Lung (tissue), 12 donors: ENCODE results near the gene CARM1. TPM values are rescaled to one million over a fixed set of nuclear protein-coding genes. Genes with fewer than 3 reads are reported as not detected.
"Not testable (repeated sequence)": the region's sequence is repeated elsewhere in the genome, so short reads cannot be mapped to it uniquely, and the experiment has no call there.

Experiments
- ATAC-seq: fragments of 200-7000 bp; cut with Tn5 transposase; one replicate; pipeline ENCODE4 v1.9.1; 2020; ENCODE audit warnings: moderate number of reproducible peaks; ENCODE audit not compliant: insufficient read depth, low FRiP score
- DNase-seq, 3 donors: peaks; one replicate each; pipeline ENCODE4 v3.0.0-alpha.2; 2013 to 2017
- H3K27ac ChIP-seq, 2 donors: one replicate each; pipeline ENCODE4 v1.5.1; 2013; ENCODE audit warnings: mild to moderate bottlenecking in 2 of 2, moderate library complexity in 2 of 2, control low read depth in 1 of 2, inconsistent platforms in 1 of 2, low read depth in 1 of 2, low read length in 1 of 2
- H3K27me3 ChIP-seq, 3 donors: one replicate each; pipeline ENCODE4 v1.5.1; 2013; ENCODE audit warnings: low read length in 2 of 3; ENCODE audit not compliant: control insufficient read depth in 3 of 3, insufficient read depth in 3 of 3
- H3K36me3 ChIP-seq, 4 donors: one replicate each; pipeline ENCODE4 v1.5.1; 2013; ENCODE audit warnings: low read length in 4 of 4, mild to moderate bottlenecking in 1 of 4, moderate library complexity in 1 of 4; ENCODE audit not compliant: control insufficient read depth in 4 of 4, insufficient read depth in 4 of 4
- H3K4me1 ChIP-seq, 5 donors: one replicate each; pipeline ENCODE4 v1.5.1; 2013; ENCODE audit warnings: low read length in 5 of 5, mild to moderate bottlenecking in 2 of 5, moderate library complexity in 1 of 5; ENCODE audit not compliant: control insufficient read depth in 5 of 5, insufficient read depth in 5 of 5
- H3K4me3 ChIP-seq: one replicate; pipeline ENCODE4 v1.5.1; 2013; ENCODE audit warnings: mild to moderate bottlenecking, control low read depth, moderate library complexity
- H3K9ac ChIP-seq, 2 donors: one replicate each; pipeline ENCODE4 v1.5.1; 2013; ENCODE audit warnings: low read length in 2 of 2, control low read depth in 1 of 2; ENCODE audit not compliant: insufficient read depth in 1 of 2
- H3K9me3 ChIP-seq, 4 donors: one replicate each; pipeline ENCODE4 v1.5.1; 2013; ENCODE audit warnings: low read length in 3 of 4, mild to moderate bottlenecking in 1 of 4, moderate library complexity in 1 of 4; ENCODE audit not compliant: control insufficient read depth in 4 of 4, insufficient read depth in 3 of 4
- CTCF ChIP-seq: IDR thresholded peaks from 2 replicates; pipeline ENCODE4 v1.5.1; 2012; ENCODE audit warnings: mild to moderate bottlenecking; ENCODE audit errors: control extremely low read depth, extremely low read depth
- WGBS, 2 donors: extraction: QIAGEN DNeasy Blood & Tissue Kit; methylation state at CpG; one replicate each; pipeline ENCODE4 v1.1.7; 2013; 5-methylcytosine and 5-hydroxymethylcytosine counted together
- polyA plus RNA-seq, 2 donors: library from polyadenylated mRNA; stranded (reverse); fragments of 200-250 nt; gene quantifications; one replicate each; pipeline ENCODE4 v1.2.1, GENCODE V29; 2013
- total RNA-seq, 2 donors: library from RNA; depleted of rRNA in 1 of 2; stranded (reverse); fragments of >200 nt in 1 of 2; gene quantifications; one replicate each; pipeline ENCODE4 v1.2.1, GENCODE V29; 2014 to 2021
- donor health status: control.
- donor health status: control.
- donor health status: Bipolar disorder and iron deficiency.
- donor health status: healthy.
- donor health status: DM: yes; HTN: yes; CAD: no.

CARM1 gene
- total and polyA plus RNA-seq, 4 donors, result 19.9 to 35.5 (median 27.9) TPM

GRCh38 chr19:10852941-10853340 is 18.4 kb upstream of the CARM1 start:
- 70 to 85% methylated on average over 7 of the region's 7 CpGs for WGBS, 2 donors
- no peaks in the 10 kb centered on the region for H3K9me3 ChIP-seq
- H3K36me3 ChIP-seq, result no peaks in the 10 kb centered on the region
- no peak for TF ChIP-seq CTCF
- DNase-seq (no peak), ATAC-seq (no peak)
- H3K4me3 ChIP-seq, result no peak overlapping the region
- peaks cover 0 to 7% (median 0%) of the 10 kb centered on the region in 5 donors for H3K4me1 ChIP-seq
- H3K9ac ChIP-seq, result no peak overlapping the region
- H3K27me3 ChIP-seq, result no peaks in the 10 kb centered on the region
- no peak overlapping the region for H3K27ac ChIP-seq

DNA sequence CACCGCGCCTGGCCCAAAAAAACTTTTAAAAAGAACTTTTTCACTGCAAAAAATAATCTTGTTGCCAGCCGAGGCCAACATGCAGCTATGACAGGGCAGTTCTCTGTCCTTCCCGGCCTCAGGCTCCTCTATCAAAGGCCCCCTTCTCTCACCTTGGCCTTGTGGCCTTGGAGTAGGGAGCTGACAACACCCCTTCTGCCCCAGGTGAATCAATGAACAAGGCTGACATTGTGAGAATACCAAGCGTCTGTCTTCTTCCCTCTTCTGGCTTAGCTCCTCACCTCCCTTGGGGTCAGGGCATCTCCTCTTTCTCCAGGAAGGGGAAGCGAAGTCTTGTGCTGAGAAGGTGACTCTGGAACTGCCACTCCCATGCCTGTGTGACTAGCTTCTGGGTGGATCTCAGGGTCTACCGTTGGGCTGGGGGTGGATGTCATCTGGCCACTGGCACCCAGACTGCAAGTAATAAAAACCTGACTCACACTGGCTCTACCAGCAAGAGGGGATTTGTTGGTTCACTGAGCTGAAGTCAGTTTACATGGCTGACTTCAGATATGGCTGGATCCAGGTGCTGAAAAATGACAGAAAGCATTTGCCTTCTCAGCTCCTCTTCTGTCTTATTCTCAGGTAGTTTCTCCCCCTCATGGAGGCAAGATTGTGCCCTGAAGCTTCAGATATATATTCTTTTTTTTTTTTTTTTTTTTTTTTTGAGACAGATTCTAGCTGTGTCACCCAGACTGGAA is 16.8 kb upstream of the CARM1 start:
- Histone ChIP-seq H3K36me3 (no peaks in the 10 kb centered on the region), H3K9ac (no peak overlapping the region), H3K4me3 (no peak overlapping the region), H3K9me3 (no peaks in the 10 kb centered on the region), H3K4me1 (no peaks in the 10 kb centered on the region), H3K27me3 (no peaks in the 10 kb centered on the region), H3K27ac (no peak overlapping the region)
- 73 to 85% methylated on average over 7 of the region's 7 CpGs for WGBS, 2 donors
- no peak for ATAC-seq
- DNase-seq, result no peak
- TF ChIP-seq CTCF, result no peak

- 68 to 84% methylated on average over 5 of the region's 5 CpGs for WGBS, 2 donors
- Histone ChIP-seq H3K27ac (no peak overlapping the region), H3K4me3 (no peak overlapping the region), H3K9ac (no peak overlapping the region), H3K36me3 (no peaks in the 10 kb centered on the region), H3K4me1 (no peaks in the 10 kb centered on the region), H3K9me3 (no peaks in the 10 kb centered on the region), H3K27me3 (no peaks in the 10 kb centered on the region)
- ATAC-seq, result no peak
- TF ChIP-seq CTCF, result no peak
- no peak for DNase-seq
Observed at GRCh38 chr19:10855879-10856522, 15.4 kb upstream of the CARM1 start.

DNA sequence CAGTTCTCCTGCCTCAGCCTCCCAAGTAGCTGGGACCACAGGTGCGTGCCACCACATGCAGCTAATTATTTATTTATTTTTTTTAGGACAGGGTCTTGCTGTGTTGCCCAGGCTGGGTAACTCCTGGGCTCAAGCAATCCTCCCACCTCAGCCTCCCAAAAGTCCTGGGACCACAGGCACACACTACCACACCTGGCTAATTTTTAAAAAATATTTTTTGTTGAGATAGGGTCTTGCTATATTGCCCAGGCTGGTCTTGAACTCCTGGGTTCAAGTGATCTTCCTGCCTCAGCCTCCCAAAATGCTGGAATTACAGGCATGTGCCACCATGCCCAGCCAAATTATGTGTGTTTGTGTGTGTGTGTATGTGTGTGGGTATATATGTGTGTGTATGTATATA is 14.5 kb upstream of the CARM1 start:
- 96 to 100% methylated on average over 1 of the region's 1 CpG for WGBS, 2 donors
- H3K4me1 ChIP-seq, H3K27me3 ChIP-seq, H3K9me3 ChIP-seq, H3K36me3 ChIP-seq, DNase-seq, H3K9ac ChIP-seq, H3K4me3 ChIP-seq, H3K27ac ChIP-seq, ATAC-seq: not testable (repeated sequence)
